Osteoblast (primary cell): ENCODE results near the gene TTC19. TPM values are rescaled to one million over a fixed set of nuclear protein-coding genes. Genes with fewer than 3 reads are reported as not detected.
A peak's percentile ranks its signal among the peaks of the same experiment; 100 is the strongest.

Experiments used
- DNase-seq: peaks from one replicate; pipeline ENCODE4 v3.0.0; 2011; ENCODE audit warnings: low spot score, mixed read lengths; ENCODE audit not compliant: insufficient read length; ENCODE audit errors: missing footprints
- H2AFZ ChIP-seq: 2 replicates; pipeline ENCODE4 v1.6.0; 2011; ENCODE audit warnings: mild to moderate bottlenecking, low read length
- H3K27ac ChIP-seq: 2 replicates; pipeline ENCODE4 v1.5.1; 2011; ENCODE audit warnings: mild to moderate bottlenecking, low read depth, low read length, moderate library complexity
- H3K27me3 ChIP-seq: 2 replicates; pipeline ENCODE4 v1.6.0; 2012; ENCODE audit warnings: mild to moderate bottlenecking, control low read depth, inconsistent platforms, low read length, moderate library complexity; ENCODE audit not compliant: insufficient read depth
- H3K36me3 ChIP-seq: 2 replicates; pipeline ENCODE4 v1.5.1; 2011; ENCODE audit warnings: mild to moderate bottlenecking, low read length, control low read depth, moderate library complexity; ENCODE audit not compliant: insufficient read depth
- H3K4me1 ChIP-seq: 2 replicates; pipeline ENCODE4 v1.5.1; 2011; ENCODE audit warnings: mild to moderate bottlenecking, low read length, control low read depth, moderate library complexity; ENCODE audit not compliant: insufficient read depth
- H3K4me2 ChIP-seq: 2 replicates; pipeline ENCODE4 v1.6.0; 2011; ENCODE audit warnings: mild to moderate bottlenecking, low read length; ENCODE audit not compliant: insufficient read depth
- H3K4me3 ChIP-seq: fragments of 200-600 bp; sonication (generic); 3 replicates; pipeline ENCODE4 v1.5.1; 2012; ENCODE audit warnings: mild to moderate bottlenecking, low read length, inconsistent platforms; ENCODE audit not compliant: insufficient read depth
- H3K79me2 ChIP-seq: 2 replicates; pipeline ENCODE4 v1.6.0; 2012; ENCODE audit warnings: mild to moderate bottlenecking, low read length, control low read depth, inconsistent platforms; ENCODE audit not compliant: insufficient read depth
- H3K9me3 ChIP-seq: 2 replicates; pipeline ENCODE4 v1.5.1; 2011; ENCODE audit warnings: low read depth, low read length, control low read depth
- H4K20me1 ChIP-seq: 2 replicates; pipeline ENCODE4 v1.6.0; 2012; ENCODE audit warnings: mild to moderate bottlenecking, low read length, control low read depth; ENCODE audit not compliant: insufficient read depth
- total RNA-seq: library from RNA; depleted of rRNA; stranded (reverse); fragments of >200 nt; gene quantifications from 2 replicates; pipeline ENCODE4 v1.2.3, GENCODE V29; 2012
- TF ChIP-seq, protein P1 (sequence below): IDR thresholded peaks from 2 replicates; pipeline ENCODE4 v1.5.1; 2011; ENCODE audit warnings: mild to moderate bottlenecking, low read depth, low read length, moderate library complexity; ENCODE audit errors: extremely low read depth

Gene TTC19
- total RNA-seq, 1 donor: 31.8 TPM

DNA sequence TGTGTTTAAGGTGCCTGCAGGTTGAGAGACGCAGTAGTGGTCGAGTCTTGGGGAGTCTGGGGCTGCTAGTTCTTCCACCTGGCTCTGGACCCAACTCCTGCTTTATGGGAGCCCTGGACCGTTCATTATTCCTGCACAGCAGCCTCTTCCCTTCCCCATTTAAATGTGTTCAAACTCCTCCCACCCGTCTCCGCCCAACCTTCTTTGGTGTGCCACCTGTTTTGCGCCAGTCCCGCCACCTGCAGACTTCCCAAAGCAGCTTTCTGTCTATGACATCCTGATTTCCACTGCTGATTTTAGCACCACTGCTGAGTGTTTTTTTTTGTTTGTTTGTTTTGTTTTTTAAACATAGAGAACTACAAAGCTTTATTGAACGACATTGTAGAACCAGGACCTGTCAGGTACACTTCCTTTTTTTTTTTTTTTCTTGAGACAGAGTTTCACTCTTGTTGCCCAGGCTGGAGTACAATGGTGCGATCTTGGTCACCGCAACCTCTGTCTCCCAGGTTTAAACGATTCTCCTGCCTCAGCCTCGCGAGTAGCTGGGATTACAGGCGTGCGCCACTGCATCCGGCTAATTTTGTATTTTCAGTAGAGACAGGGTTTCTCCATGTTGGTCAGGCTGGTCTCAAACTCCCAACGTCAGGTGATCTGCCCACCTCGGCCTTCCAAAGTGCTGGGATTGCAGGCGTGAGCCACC is 41.9 kb upstream of the TTC19 start:
- peaks cover 13% of the 10 kb centered on the region for H3K79me2 ChIP-seq

DNA sequence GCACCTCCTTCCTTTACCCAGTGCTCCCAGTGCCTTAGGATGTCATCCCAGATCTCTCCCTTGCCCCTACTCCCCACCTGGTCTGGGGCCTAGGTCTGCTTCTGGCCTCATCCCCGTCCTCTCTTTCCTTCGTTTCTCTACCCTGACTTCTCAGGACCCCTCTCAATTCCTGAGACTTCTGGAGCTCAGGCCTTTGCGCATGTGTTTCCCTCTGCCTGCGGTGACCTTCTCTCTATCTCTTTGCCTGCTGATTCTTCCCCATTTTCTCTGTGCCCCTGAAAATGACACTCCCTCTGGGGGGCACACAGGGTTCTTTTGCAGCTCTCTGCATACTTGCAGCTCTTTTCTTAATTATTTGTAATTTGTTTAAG is 41.2 kb upstream of the TTC19 start:
- Histone ChIP-seq H3K4me1 (peaks cover 51% of the 10 kb centered on the region), H4K20me1 (no peaks in the 10 kb centered on the region), H2AFZ (no peak overlapping the region), H3K27ac (peak overlapping the region; percentile 86), H3K4me2 (peak overlapping the region; percentile 41), H3K9me3 (no peaks in the 10 kb centered on the region), H3K4me3 (no peak overlapping the region), H3K79me2 (peaks cover 13% of the 10 kb centered on the region), H3K36me3 (no peaks in the 10 kb centered on the region), H3K27me3 (no peaks in the 10 kb centered on the region)
- TF ChIP-seq, protein P1, sequence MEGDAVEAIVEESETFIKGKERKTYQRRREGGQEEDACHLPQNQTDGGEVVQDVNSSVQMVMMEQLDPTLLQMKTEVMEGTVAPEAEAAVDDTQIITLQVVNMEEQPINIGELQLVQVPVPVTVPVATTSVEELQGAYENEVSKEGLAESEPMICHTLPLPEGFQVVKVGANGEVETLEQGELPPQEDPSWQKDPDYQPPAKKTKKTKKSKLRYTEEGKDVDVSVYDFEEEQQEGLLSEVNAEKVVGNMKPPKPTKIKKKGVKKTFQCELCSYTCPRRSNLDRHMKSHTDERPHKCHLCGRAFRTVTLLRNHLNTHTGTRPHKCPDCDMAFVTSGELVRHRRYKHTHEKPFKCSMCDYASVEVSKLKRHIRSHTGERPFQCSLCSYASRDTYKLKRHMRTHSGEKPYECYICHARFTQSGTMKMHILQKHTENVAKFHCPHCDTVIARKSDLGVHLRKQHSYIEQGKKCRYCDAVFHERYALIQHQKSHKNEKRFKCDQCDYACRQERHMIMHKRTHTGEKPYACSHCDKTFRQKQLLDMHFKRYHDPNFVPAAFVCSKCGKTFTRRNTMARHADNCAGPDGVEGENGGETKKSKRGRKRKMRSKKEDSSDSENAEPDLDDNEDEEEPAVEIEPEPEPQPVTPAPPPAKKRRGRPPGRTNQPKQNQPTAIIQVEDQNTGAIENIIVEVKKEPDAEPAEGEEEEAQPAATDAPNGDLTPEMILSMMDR: no peak
- DNase-seq: no peak

More for the DNA sequence above, 41.9 kb upstream of the TTC19 start:
- Histone ChIP-seq H3K4me3 (no peak overlapping the region), H3K9me3 (no peaks in the 10 kb centered on the region), H3K36me3 (no peaks in the 10 kb centered on the region), H3K4me2 (no peak overlapping the region), H3K4me1 (peaks cover 48% of the 10 kb centered on the region), H3K27ac (peak overlapping the region; percentile 86), H4K20me1 (no peaks in the 10 kb centered on the region), H2AFZ (no peak overlapping the region), H3K27me3 (no peaks in the 10 kb centered on the region)
- TF ChIP-seq, protein P1: no peak
- DNase-seq: no peak

DNA sequence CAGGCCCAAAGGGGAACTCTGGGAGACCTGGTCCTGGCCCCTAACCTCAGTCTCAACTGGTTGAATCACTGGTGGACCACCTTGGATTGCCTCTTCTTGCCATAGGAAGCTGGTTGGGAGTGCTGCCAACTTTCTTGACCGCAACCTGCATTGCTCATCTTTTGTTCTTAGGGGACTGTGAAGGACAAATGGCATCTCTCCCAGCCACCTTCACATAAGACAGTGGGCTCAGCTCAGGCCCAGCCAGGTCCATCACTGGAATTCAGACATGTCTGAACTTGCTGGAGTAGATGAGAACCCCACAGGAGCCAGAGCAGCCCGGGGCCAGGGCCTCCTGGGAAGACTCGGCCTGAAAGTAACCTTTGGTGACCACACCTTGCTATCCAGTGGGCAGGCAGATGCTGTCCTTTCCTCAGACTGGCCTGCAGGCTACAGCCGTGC is 35.9 kb upstream of the TTC19 start:
- peaks cover 26% of the 10 kb centered on the region for H3K79me2 ChIP-seq
- no peak overlapping the region for H3K4me3 ChIP-seq
- H4K20me1 ChIP-seq: no peaks in the 10 kb centered on the region
- TF ChIP-seq, protein P1: no peak
- no peak overlapping the region for H3K4me2 ChIP-seq
- no peaks in the 10 kb centered on the region for H3K36me3 ChIP-seq
- no peak overlapping the region for H2AFZ ChIP-seq
- H3K9me3 ChIP-seq: no peaks in the 10 kb centered on the region
- H3K27me3 ChIP-seq: no peaks in the 10 kb centered on the region
- H3K4me1 ChIP-seq: peaks cover 40% of the 10 kb centered on the region
- no peak for DNase-seq
- H3K27ac ChIP-seq: peak overlapping the region; percentile 70

DNA sequence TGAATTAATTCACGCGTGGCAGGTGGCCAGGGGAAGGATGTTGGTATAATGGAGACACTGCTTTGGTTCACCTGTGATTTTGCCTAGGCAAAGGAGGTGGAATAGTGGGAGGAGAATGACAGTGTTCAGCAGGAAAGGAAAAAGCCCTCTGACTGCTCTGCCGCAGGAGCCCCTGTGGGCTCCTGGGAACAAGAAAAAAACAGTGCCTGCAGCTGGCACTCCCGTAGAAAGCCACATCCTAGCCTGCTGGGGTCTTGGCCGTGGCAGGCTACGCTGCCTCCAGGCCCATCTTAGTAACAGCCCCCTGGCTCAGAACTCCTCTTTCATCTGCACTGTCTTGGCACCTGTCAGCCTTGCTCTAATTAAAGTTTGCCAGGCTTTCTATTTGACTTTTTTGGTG is 34.1 kb upstream of the TTC19 start:
- H3K79me2 ChIP-seq: peaks cover 36% of the 10 kb centered on the region
- no peaks in the 10 kb centered on the region for H3K9me3 ChIP-seq
- H3K4me3 ChIP-seq: no peak overlapping the region
- H4K20me1 ChIP-seq: no peaks in the 10 kb centered on the region
- H3K4me2 ChIP-seq: no peak overlapping the region
- H2AFZ ChIP-seq: no peak overlapping the region
- H3K27ac ChIP-seq: peak overlapping the region; percentile 6
- TF ChIP-seq, protein P1: no peak
- no peaks in the 10 kb centered on the region for H3K27me3 ChIP-seq
- no peak for DNase-seq
- H3K36me3 ChIP-seq: no peaks in the 10 kb centered on the region
- peaks cover 28% of the 10 kb centered on the region for H3K4me1 ChIP-seq
